ENCODE data around the gene NHSL2.

Gene NHSL2

GRCh38 chrX:72078411-72078810 is 167.8 kb downstream of the NHSL2 start:
- DNase-seq (ENCODE audit: low read depth): no peak

- DNase-seq (ENCODE audit: low read depth): no peak
Observed at GRCh38 chrX:72079607-72080006, 169.0 kb downstream of the NHSL2 start.

- DNase-seq (ENCODE audit: low read depth): no peak
Observed at GRCh38 chrX:72080150-72080549, 169.5 kb downstream of the NHSL2 start.

GRCh38 chrX:72080800-72081199 is 170.2 kb downstream of the NHSL2 start:
- no peak for DNase-seq (ENCODE audit: low read depth)

GRCh38 chrX:72081605-72082320 is 171.1 kb downstream of the NHSL2 start:
- DNase-seq (ENCODE audit: low read depth): no peak

GRCh38 chrX:72083291-72083690 is 172.6 kb downstream of the NHSL2 start:
- DNase-seq (ENCODE audit: low read depth): no peak

- DNase-seq (ENCODE audit: low read depth): no peak
Observed at GRCh38 chrX:72084114-72084513, 173.5 kb downstream of the NHSL2 start.

- no peak for DNase-seq (ENCODE audit: low read depth)
Observed at GRCh38 chrX:72086995-72087394, 176.3 kb downstream of the NHSL2 start.

GRCh38 chrX:72088761-72089160 is 178.1 kb downstream of the NHSL2 start:
- DNase-seq (ENCODE audit: low read depth): no peak

- no peak for DNase-seq (ENCODE audit: low read depth)
Observed at GRCh38 chrX:72089254-72089653, 178.6 kb downstream of the NHSL2 start.

GRCh38 chrX:72094894-72095293 is 184.2 kb downstream of the NHSL2 start:
- DNase-seq (ENCODE audit: low read depth): no peak

GRCh38 chrX:72095370-72095769 is 184.7 kb downstream of the NHSL2 start:
- no peak for DNase-seq (ENCODE audit: low read depth)

- DNase-seq (ENCODE audit: low read depth): no peak
Observed at GRCh38 chrX:72097098-72097497, 186.5 kb downstream of the NHSL2 start.

- no peak for DNase-seq (ENCODE audit: low read depth)
Observed at GRCh38 chrX:72100051-72100755, 189.6 kb downstream of the NHSL2 start.

- DNase-seq (ENCODE audit: low read depth): no peak
Observed at GRCh38 chrX:72100824-72101351, 190.2 kb downstream of the NHSL2 start.

- no peak for DNase-seq (ENCODE audit: low read depth)
Observed at GRCh38 chrX:72101597-72102037, 191.0 kb downstream of the NHSL2 start.

- DNase-seq (ENCODE audit: low read depth): no peak
Observed at GRCh38 chrX:72102126-72102525, 191.5 kb downstream of the NHSL2 start.

- DNase-seq (ENCODE audit: low read depth): no peak
Observed at GRCh38 chrX:72102760-72103159, 192.1 kb downstream of the NHSL2 start.

- no peak for DNase-seq (ENCODE audit: low read depth)
Observed at GRCh38 chrX:72105436-72105835, 194.8 kb downstream of the NHSL2 start.

- peak; percentile 69 for DNase-seq (ENCODE audit: low read depth)
Observed at GRCh38 chrX:72107320-72107719, 196.7 kb downstream of the NHSL2 start.

- DNase-seq (ENCODE audit: low read depth): no peak
Observed at GRCh38 chrX:72107841-72108595, 197.4 kb downstream of the NHSL2 start.

- DNase-seq (ENCODE audit: low read depth): no peak
Observed at GRCh38 chrX:72108666-72109065, 198.0 kb downstream of the NHSL2 start.
